ENCODE measurements around the gene ITIH5. TPM values are rescaled to one million over a fixed set of nuclear protein-coding genes. Genes with fewer than 3 reads are reported as not detected.

The ITIH5 gene
- polyA plus RNA-seq, 1 donor from 2014 or later = 0.28 TPM

DNA sequence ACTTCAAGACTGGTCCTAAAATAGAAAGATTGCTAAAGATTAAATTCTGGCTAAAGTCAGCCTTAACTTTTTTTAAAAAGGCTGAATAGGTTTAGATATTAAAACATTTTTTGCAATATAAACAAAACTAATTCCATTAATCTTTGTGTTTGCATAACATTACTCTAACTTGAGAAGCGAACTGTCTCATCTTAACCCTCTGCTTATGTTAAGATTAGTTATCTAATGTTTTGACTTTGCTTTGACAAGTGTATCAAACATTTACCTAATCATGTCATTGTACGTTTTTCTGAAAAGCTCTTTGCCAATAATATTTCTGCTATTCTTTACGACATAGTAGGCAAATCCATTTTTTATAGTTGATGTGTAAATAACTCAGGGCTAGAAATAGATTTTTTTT lies 68.0 kb downstream of the ITIH5 start:
- H3K9ac ChIP-seq (ENCODE audit: low read length) = no peak overlapping the region
- H3K27me3 ChIP-seq (ENCODE audit: insufficient read depth, low read depth, low read length) = no peaks in the 10 kb centered on the region
- H3K4me2 ChIP-seq (ENCODE audit: low read length) = no peak overlapping the region
- no peaks in the 10 kb centered on the region for H3K9me3 ChIP-seq (ENCODE audit: low read length)
- no peaks in the 10 kb centered on the region for H4K20me1 ChIP-seq (ENCODE audit: insufficient read depth)
- H3K27ac ChIP-seq (ENCODE audit: low read length) = no peak overlapping the region
- H3K4me3 ChIP-seq (ENCODE audit: low read length) = no peak overlapping the region
- TF ChIP-seq POLR2AphosphoS5 (IDR thresholded peaks at IDR 0.05) = no peak
- no peak for TF ChIP-seq RAD21 (conservative IDR thresholded peaks at IDR 0.05)
- TF ChIP-seq, protein P1, sequence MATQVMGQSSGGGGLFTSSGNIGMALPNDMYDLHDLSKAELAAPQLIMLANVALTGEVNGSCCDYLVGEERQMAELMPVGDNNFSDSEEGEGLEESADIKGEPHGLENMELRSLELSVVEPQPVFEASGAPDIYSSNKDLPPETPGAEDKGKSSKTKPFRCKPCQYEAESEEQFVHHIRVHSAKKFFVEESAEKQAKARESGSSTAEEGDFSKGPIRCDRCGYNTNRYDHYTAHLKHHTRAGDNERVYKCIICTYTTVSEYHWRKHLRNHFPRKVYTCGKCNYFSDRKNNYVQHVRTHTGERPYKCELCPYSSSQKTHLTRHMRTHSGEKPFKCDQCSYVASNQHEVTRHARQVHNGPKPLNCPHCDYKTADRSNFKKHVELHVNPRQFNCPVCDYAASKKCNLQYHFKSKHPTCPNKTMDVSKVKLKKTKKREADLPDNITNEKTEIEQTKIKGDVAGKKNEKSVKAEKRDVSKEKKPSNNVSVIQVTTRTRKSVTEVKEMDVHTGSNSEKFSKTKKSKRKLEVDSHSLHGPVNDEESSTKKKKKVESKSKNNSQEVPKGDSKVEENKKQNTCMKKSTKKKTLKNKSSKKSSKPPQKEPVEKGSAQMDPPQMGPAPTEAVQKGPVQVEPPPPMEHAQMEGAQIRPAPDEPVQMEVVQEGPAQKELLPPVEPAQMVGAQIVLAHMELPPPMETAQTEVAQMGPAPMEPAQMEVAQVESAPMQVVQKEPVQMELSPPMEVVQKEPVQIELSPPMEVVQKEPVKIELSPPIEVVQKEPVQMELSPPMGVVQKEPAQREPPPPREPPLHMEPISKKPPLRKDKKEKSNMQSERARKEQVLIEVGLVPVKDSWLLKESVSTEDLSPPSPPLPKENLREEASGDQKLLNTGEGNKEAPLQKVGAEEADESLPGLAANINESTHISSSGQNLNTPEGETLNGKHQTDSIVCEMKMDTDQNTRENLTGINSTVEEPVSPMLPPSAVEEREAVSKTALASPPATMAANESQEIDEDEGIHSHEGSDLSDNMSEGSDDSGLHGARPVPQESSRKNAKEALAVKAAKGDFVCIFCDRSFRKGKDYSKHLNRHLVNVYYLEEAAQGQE (IDR thresholded peaks at IDR 0.05; ENCODE audit: borderline replicate concordance) = no peak
- no peak for TF ChIP-seq TAF1 (IDR thresholded peaks at IDR 0.05; ENCODE audit: low read depth)
- no peak for TF ChIP-seq EP300 (conservative IDR thresholded peaks at IDR 0.05; ENCODE audit: poor library complexity, severe bottlenecking)
- TF ChIP-seq, protein P2, sequence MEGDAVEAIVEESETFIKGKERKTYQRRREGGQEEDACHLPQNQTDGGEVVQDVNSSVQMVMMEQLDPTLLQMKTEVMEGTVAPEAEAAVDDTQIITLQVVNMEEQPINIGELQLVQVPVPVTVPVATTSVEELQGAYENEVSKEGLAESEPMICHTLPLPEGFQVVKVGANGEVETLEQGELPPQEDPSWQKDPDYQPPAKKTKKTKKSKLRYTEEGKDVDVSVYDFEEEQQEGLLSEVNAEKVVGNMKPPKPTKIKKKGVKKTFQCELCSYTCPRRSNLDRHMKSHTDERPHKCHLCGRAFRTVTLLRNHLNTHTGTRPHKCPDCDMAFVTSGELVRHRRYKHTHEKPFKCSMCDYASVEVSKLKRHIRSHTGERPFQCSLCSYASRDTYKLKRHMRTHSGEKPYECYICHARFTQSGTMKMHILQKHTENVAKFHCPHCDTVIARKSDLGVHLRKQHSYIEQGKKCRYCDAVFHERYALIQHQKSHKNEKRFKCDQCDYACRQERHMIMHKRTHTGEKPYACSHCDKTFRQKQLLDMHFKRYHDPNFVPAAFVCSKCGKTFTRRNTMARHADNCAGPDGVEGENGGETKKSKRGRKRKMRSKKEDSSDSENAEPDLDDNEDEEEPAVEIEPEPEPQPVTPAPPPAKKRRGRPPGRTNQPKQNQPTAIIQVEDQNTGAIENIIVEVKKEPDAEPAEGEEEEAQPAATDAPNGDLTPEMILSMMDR (IDR thresholded peaks at IDR 0.05; ENCODE audit: poor library complexity, severe bottlenecking) = no peak
- no peak for TF ChIP-seq MXI1 (conservative IDR thresholded peaks at IDR 0.05; ENCODE audit: poor library complexity, severe bottlenecking)
- TF ChIP-seq SMC3 (conservative IDR thresholded peaks at IDR 0.05; ENCODE audit: poor library complexity) = no peak
- TF ChIP-seq EZH2 (IDR thresholded peaks at IDR 0.05; ENCODE audit: borderline replicate concordance, insufficient read depth, low read length, poor library complexity, severe bottlenecking) = no peak
- H3K36me3 ChIP-seq (ENCODE audit: insufficient read depth, low read length) = no peaks in the 10 kb centered on the region
- no peaks in the 10 kb centered on the region for H3K79me2 ChIP-seq (replicated peaks; ENCODE audit: insufficient read depth, low read length)
- no peak overlapping the region for H2AFZ ChIP-seq (ENCODE audit: low read depth, low read length)
- H3F3A ChIP-seq (ENCODE audit: insufficient read depth, low read length, poor library complexity, severe bottlenecking) = no peaks in the 10 kb centered on the region
- H3K9me2 ChIP-seq (ENCODE audit: insufficient read depth, low read length) = no peaks in the 10 kb centered on the region

DNA sequence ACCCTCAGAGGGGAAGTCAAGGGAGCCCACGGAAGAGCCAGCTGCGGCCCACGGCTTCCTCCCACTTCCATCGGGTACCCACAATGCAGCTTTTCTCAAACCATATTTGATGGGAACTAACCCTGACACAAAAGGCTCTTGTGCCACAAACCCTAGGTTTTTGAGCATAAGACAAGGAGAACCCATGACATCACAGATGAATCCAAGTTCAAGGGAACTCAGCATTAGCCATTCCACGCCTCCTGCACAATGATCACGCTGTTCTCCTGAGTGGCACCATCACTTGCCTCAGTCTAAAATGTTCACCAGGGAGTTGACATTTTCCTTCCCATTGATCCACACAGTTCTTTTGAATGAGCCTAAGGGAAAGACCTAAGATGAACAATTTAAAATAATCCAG lies 70.4 kb downstream of the ITIH5 start:
- Histone ChIP-seq H3K9me3 (ENCODE audit: low read length) (no peaks in the 10 kb centered on the region), H3K4me2 (ENCODE audit: low read length) (no peak overlapping the region), H2AFZ (ENCODE audit: low read depth, low read length) (no peak overlapping the region), H3K79me2 (replicated peaks; ENCODE audit: insufficient read depth, low read length) (no peaks in the 10 kb centered on the region), H3K9me2 (ENCODE audit: insufficient read depth, low read length) (no peaks in the 10 kb centered on the region), H3K9ac (ENCODE audit: low read length) (no peak overlapping the region), H3K27ac (ENCODE audit: low read length) (no peak overlapping the region), H3K4me3 (ENCODE audit: low read length) (no peak overlapping the region), H3F3A (ENCODE audit: insufficient read depth, low read length, poor library complexity, severe bottlenecking) (no peaks in the 10 kb centered on the region), H3K27me3 (ENCODE audit: insufficient read depth, low read depth, low read length) (no peaks in the 10 kb centered on the region), H3K36me3 (ENCODE audit: insufficient read depth, low read length) (no peaks in the 10 kb centered on the region), H4K20me1 (ENCODE audit: insufficient read depth) (no peaks in the 10 kb centered on the region)
- TF ChIP-seq, protein P1 (IDR thresholded peaks at IDR 0.05; ENCODE audit: borderline replicate concordance) = no peak
- no peak for TF ChIP-seq EZH2 (IDR thresholded peaks at IDR 0.05; ENCODE audit: borderline replicate concordance, insufficient read depth, low read length, poor library complexity, severe bottlenecking)
- no peak for TF ChIP-seq MXI1 (conservative IDR thresholded peaks at IDR 0.05; ENCODE audit: poor library complexity, severe bottlenecking)
- TF ChIP-seq EP300 (conservative IDR thresholded peaks at IDR 0.05; ENCODE audit: poor library complexity, severe bottlenecking) = no peak
- no peak for TF ChIP-seq TAF1 (IDR thresholded peaks at IDR 0.05; ENCODE audit: low read depth)
- TF ChIP-seq POLR2AphosphoS5 (IDR thresholded peaks at IDR 0.05) = no peak
- TF ChIP-seq, protein P2 (IDR thresholded peaks at IDR 0.05; ENCODE audit: poor library complexity, severe bottlenecking) = no peak
- TF ChIP-seq RAD21 (conservative IDR thresholded peaks at IDR 0.05) = no peak
- no peak for TF ChIP-seq SMC3 (conservative IDR thresholded peaks at IDR 0.05; ENCODE audit: poor library complexity)
